Calu3 (cell line): ENCODE results near the gene ABR. TPM values are rescaled to one million over a fixed set of nuclear protein-coding genes. Genes with fewer than 3 reads are reported as not detected.
A peak's percentile ranks its signal among the peaks of the same experiment; 100 is the strongest.
"Not testable (repeated sequence)": the region's sequence is repeated elsewhere in the genome, so short reads cannot be mapped to it uniquely, and the experiment has no call there.

ENCODE experiments used
- BruUV-seq: library from RNA; stranded (reverse); fragments of 400-500 nt; replicated peaks from 2 replicates; lab custom pipeline; 2021; lab: Mats Ljungman, UMichigan
- CTCF ChIA-PET: fragments of 300-600 bp; sonication (Branson Sonifier 250); formaldehyde crosslinking; loops from one replicate; lab custom pipeline; 2022; ENCODE audit warnings: antibody characterized with exemption; lab: Charles Lee
- DNase-seq: peaks from one replicate; pipeline ENCODE4 v3.0.0; 2022
- H3K27ac Mint-ChIP-seq: one replicate; pipeline ENCODE4 v1.8.0; 2022; ENCODE audit warnings: mixed read lengths; ENCODE audit not compliant: unreplicated experiment
- H3K27me3 Mint-ChIP-seq: one replicate; pipeline ENCODE4 v1.8.0; 2022; ENCODE audit warnings: mixed read lengths; ENCODE audit not compliant: unreplicated experiment
- H3K36me3 Mint-ChIP-seq: one replicate; pipeline ENCODE4 v1.8.0; 2022; ENCODE audit warnings: mild to moderate bottlenecking, moderate library complexity, mixed read lengths; ENCODE audit not compliant: insufficient read depth, unreplicated experiment
- H3K4me1 Mint-ChIP-seq: one replicate; pipeline ENCODE4 v1.8.0; 2022; ENCODE audit warnings: mild to moderate bottlenecking, low read depth, mixed read lengths; ENCODE audit not compliant: unreplicated experiment
- H3K4me3 Mint-ChIP-seq: one replicate; pipeline ENCODE4 v1.8.0; 2022; ENCODE audit warnings: mild to moderate bottlenecking, low read depth, moderate library complexity, mixed read lengths; ENCODE audit not compliant: unreplicated experiment
- H3K9me3 Mint-ChIP-seq: one replicate; pipeline ENCODE4 v1.8.0; 2022; ENCODE audit warnings: low read depth, mixed read lengths; ENCODE audit not compliant: unreplicated experiment
- intact Hi-C: fragments of 100-400 bp; cut with micrococcal nuclease; formaldehyde crosslinking; loops from one replicate; pipeline ENCODE4 v1.10.0; 2022; ENCODE audit not compliant: unreplicated experiment
- total RNA-seq: library from RNA; stranded (reverse); gene quantifications from 2 replicates; pipeline ENCODE4 v1.2.3, GENCODE V29; 2022
- TF ChIP-seq, protein P1 (sequence below): fragments of 200-600 bp; IDR thresholded peaks from one replicate; pipeline ENCODE4 v1.8.0; 2022; ENCODE audit warnings: antibody characterized with exemption; ENCODE audit not compliant: unreplicated experiment

ABR gene
- total RNA-seq, 1 experiment from 2014 or later: 92.7 TPM

DNA sequence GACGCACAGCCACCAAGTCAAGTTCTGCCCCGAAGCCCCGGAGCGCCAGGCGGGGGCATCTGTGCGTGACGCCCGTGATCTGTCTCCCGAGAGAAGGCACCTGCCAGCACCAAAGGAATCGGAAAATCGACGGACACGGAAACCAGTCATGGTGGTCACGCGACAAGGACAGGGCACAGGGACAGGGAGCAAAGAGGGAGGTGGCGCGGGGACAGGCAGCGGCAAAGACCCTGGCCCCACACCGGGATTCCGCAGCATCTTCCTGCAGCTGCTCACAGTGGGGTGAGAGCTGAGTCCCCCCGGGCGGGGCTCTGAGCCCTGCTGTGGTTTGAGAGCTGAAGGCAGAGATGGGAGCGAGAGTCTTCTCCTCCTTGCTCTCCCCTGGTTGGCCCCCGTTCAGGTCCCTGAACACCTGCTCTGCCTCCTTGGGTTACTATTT is 56.4 kb downstream of the ABR start:
- Mint-ChIP-seq H3K36me3 (no peaks in the 10 kb centered on the region), H3K27me3 (no peaks in the 10 kb centered on the region), H3K9me3 (no peaks in the 10 kb centered on the region), H3K27ac (no peak overlapping the region), H3K4me3 (no peak overlapping the region), H3K4me1 (no peaks in the 10 kb centered on the region)
- TF ChIP-seq, protein P1, sequence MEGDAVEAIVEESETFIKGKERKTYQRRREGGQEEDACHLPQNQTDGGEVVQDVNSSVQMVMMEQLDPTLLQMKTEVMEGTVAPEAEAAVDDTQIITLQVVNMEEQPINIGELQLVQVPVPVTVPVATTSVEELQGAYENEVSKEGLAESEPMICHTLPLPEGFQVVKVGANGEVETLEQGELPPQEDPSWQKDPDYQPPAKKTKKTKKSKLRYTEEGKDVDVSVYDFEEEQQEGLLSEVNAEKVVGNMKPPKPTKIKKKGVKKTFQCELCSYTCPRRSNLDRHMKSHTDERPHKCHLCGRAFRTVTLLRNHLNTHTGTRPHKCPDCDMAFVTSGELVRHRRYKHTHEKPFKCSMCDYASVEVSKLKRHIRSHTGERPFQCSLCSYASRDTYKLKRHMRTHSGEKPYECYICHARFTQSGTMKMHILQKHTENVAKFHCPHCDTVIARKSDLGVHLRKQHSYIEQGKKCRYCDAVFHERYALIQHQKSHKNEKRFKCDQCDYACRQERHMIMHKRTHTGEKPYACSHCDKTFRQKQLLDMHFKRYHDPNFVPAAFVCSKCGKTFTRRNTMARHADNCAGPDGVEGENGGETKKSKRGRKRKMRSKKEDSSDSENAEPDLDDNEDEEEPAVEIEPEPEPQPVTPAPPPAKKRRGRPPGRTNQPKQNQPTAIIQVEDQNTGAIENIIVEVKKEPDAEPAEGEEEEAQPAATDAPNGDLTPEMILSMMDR: no peak
- intact Hi-C loops: loop anchor here (10.0 kb wide), 2 partner anchors 61 to 211 kb away; no protein-coding TSS in a partner anchor
- CTCF ChIA-PET: interaction anchor here (1.5 to 2.7 kb wide), 2 partner anchors 24 to 63 kb away, joined by 9 to 17 read pairs; no protein-coding TSS in a partner anchor
- BruUV-seq: no TSS peak
- DNase-seq: no peak

GRCh38 chr17:1122533-1123392 is 57.0 kb downstream of the ABR start:
- peak; percentile 88 for DNase-seq
- TF ChIP-seq, protein P1: peak; percentile 71
- no peak overlapping the region for H3K4me3 Mint-ChIP-seq
- no TSS peak for BruUV-seq
- H3K27ac Mint-ChIP-seq: peak overlapping the region; percentile 47
- intact Hi-C loops: loop anchor here (10.0 kb wide), 2 partner anchors 62 to 212 kb away; no protein-coding TSS in a partner anchor
- CTCF ChIA-PET: interaction anchor here (0.6 to 2.7 kb wide), 12 partner anchors 11 to 393 kb away, joined by 3 to 17 read pairs (median 4); no protein-coding TSS in a partner anchor
- no peaks in the 10 kb centered on the region for H3K27me3 Mint-ChIP-seq
- no peaks in the 10 kb centered on the region for H3K36me3 Mint-ChIP-seq
- no peaks in the 10 kb centered on the region for H3K4me1 Mint-ChIP-seq
- no peaks in the 10 kb centered on the region for H3K9me3 Mint-ChIP-seq

DNA sequence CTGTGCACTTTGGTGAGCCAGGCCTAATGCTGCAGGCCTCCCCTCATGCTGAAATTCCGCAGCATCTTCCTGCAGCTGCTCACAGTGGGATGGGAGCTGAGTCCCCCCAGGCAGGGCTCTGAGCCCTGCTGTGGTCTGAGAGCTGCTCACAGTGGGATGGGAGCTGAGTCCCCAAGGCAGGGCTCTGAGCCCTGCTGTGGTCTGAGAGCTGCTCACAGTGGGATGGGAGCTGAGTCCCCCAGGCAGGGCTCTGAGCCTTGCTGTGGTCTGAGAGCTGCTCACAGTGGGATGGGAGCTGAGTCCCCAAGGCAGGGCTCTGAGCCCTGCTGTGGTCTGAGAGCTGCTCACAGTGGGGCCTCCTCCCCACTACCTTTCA is 58.4 kb downstream of the ABR start:
- not testable (repeated sequence) for H3K4me1 Mint-ChIP-seq, DNase-seq, H3K27ac Mint-ChIP-seq, H3K4me3 Mint-ChIP-seq, H3K9me3 Mint-ChIP-seq, H3K27me3 Mint-ChIP-seq, BruUV-seq, H3K36me3 Mint-ChIP-seq
- intact Hi-C loops: loop anchor here (10.0 kb wide), 2 partner anchors 63 to 213 kb away; no protein-coding TSS in a partner anchor
- CTCF ChIA-PET: interaction anchor here (1.5 to 2.7 kb wide), 2 partner anchors 63 to 65 kb away, joined by 4 to 17 read pairs; no protein-coding TSS in a partner anchor

DNA sequence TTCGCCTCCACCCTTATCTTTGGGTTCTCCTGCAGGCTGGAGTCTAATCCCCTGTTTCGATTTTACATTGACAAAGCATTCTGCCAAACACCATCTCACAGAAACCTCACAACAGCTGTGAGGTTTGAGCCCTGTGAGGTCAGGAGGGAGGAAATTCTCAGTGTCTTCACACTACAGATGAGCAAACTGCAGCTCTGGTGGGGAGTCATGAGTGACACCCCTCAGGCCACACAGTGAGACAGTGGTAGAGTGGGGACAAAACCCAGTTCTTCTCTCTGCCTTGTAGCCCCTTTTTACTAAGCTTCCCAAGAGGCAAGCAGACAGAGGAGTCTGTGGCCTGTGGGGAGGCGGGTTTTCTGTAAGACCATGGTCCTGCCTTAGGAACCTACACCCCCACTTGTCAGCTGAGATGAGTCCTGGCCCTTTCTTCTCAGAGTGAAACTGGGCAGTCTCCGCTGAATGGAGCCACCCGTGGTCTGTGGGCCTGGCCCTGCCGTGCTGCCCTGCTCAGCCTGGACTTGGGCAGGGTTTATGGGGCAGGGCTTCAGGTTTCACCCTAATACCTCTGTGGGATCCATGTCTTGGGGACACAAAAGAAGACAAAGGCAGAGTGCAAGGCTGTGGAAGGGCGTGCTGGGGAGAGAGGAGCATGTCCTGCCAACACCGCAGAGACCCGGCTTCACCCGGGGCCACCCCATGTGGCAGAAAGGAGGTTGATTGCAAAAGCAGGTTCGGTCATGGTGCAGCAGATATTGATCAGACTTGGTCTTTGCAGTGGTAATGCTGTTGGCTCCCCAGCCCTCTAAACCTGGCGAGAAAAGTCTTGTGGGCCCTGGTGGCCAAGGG is 59.0 kb downstream of the ABR start:
- intact Hi-C loops: loop anchor here (10.0 kb wide), 2 partner anchors 64 to 214 kb away; no protein-coding TSS in a partner anchor
- Mint-ChIP-seq H3K4me3 (no peak overlapping the region), H3K9me3 (no peaks in the 10 kb centered on the region), H3K36me3 (peaks cover 4% of the 10 kb centered on the region), H3K4me1 (no peaks in the 10 kb centered on the region), H3K27me3 (no peaks in the 10 kb centered on the region), H3K27ac (no peak overlapping the region)
- no TSS peak for BruUV-seq
- TF ChIP-seq, protein P1: no peak
- CTCF ChIA-PET: no interaction called here
- DNase-seq: no peak
